ENCODE data around the gene TMEM88. TPM values are rescaled to one million over a fixed set of nuclear protein-coding genes. Genes with fewer than 3 reads are reported as not detected.
A peak's percentile ranks its signal among the peaks of the same experiment; 100 is the strongest.

TMEM88 gene
- total RNA-seq, 1 donor from 2014 or later: 23.7 TPM

- Mint-ChIP-seq H3K27me3 (ENCODE audit: unreplicated experiment) (peaks cover 37% of the 10 kb centered on the region), H3K4me3 (ENCODE audit: unreplicated experiment) (peak overlapping the region; percentile 94), H3K27ac (ENCODE audit: unreplicated experiment) (peak overlapping the region; percentile 78), H3K9me3 (ENCODE audit: unreplicated experiment) (peaks cover 34% of the 10 kb centered on the region), H3K36me3 (ENCODE audit: unreplicated experiment) (no peaks in the 10 kb centered on the region), H3K4me1 (ENCODE audit: low read depth, unreplicated experiment) (peaks cover 22% of the 10 kb centered on the region)
- DNase-seq: peak; percentile 96
- TF ChIP-seq CTCF (IDR thresholded peaks at IDR 0.05; ENCODE audit: partially characterized antibody, unreplicated experiment): peak; percentile 58
These were observed 19.7 kb upstream of the TMEM88 start for GRCh38 chr17:7834957-7835813.

GRCh38 chr17:7835814-7836595, 18.9 kb upstream of the TMEM88 start:
- H3K36me3 Mint-ChIP-seq (ENCODE audit: unreplicated experiment): peaks cover 5% of the 10 kb centered on the region
- H3K4me1 Mint-ChIP-seq (ENCODE audit: low read depth, unreplicated experiment): peaks cover 30% of the 10 kb centered on the region
- peak; percentile 80 for DNase-seq
- peak; percentile 10 for TF ChIP-seq CTCF (IDR thresholded peaks at IDR 0.05; ENCODE audit: partially characterized antibody, unreplicated experiment)
- H3K27ac Mint-ChIP-seq (ENCODE audit: unreplicated experiment): peak overlapping the region; percentile 98
- peak overlapping the region; percentile 99 for H3K4me3 Mint-ChIP-seq (ENCODE audit: unreplicated experiment)
- H3K27me3 Mint-ChIP-seq (ENCODE audit: unreplicated experiment): peaks cover 42% of the 10 kb centered on the region
- peaks cover 40% of the 10 kb centered on the region for H3K9me3 Mint-ChIP-seq (ENCODE audit: unreplicated experiment)

GRCh38 chr17:7836596-7837407, 18.1 kb upstream of the TMEM88 start:
- Mint-ChIP-seq H3K36me3 (ENCODE audit: unreplicated experiment) (peaks cover 5% of the 10 kb centered on the region), H3K4me3 (ENCODE audit: unreplicated experiment) (peak overlapping the region; percentile 99), H3K27ac (ENCODE audit: unreplicated experiment) (peak overlapping the region; percentile 98), H3K9me3 (ENCODE audit: unreplicated experiment) (peaks cover 45% of the 10 kb centered on the region), H3K27me3 (ENCODE audit: unreplicated experiment) (peaks cover 43% of the 10 kb centered on the region), H3K4me1 (ENCODE audit: low read depth, unreplicated experiment) (peaks cover 33% of the 10 kb centered on the region)
- DNase-seq: peak; percentile 98
- no peak for TF ChIP-seq CTCF (IDR thresholded peaks at IDR 0.05; ENCODE audit: partially characterized antibody, unreplicated experiment)

GRCh38 chr17:7837408-7838088, 17.3 kb upstream of the TMEM88 start:
- peaks cover 42% of the 10 kb centered on the region for H3K27me3 Mint-ChIP-seq (ENCODE audit: unreplicated experiment)
- peaks cover 33% of the 10 kb centered on the region for H3K4me1 Mint-ChIP-seq (ENCODE audit: low read depth, unreplicated experiment)
- no peak for DNase-seq
- peaks cover 5% of the 10 kb centered on the region for H3K36me3 Mint-ChIP-seq (ENCODE audit: unreplicated experiment)
- H3K9me3 Mint-ChIP-seq (ENCODE audit: unreplicated experiment): peaks cover 45% of the 10 kb centered on the region
- peak overlapping the region; percentile 98 for H3K27ac Mint-ChIP-seq (ENCODE audit: unreplicated experiment)
- peak overlapping the region; percentile 99 for H3K4me3 Mint-ChIP-seq (ENCODE audit: unreplicated experiment)
- no peak for TF ChIP-seq CTCF (IDR thresholded peaks at IDR 0.05; ENCODE audit: partially characterized antibody, unreplicated experiment)
